Heart left ventricle (tissue), 16 donors: ENCODE measurements around the gene C13orf42. TPM values are rescaled to one million over a fixed set of nuclear protein-coding genes. Genes with fewer than 3 reads are reported as not detected.

ENCODE experiments used
- ATAC-seq, 4 donors: fragments of 200-7000 bp; cut with Tn5 transposase; one replicate each; pipeline ENCODE4 v1.9.1; 2020 to 2022; ENCODE audit warnings: moderate library complexity in 4 of 4, mild to moderate bottlenecking in 3 of 4, moderate number of reproducible peaks in 1 of 4
- DNase-seq, 5 donors: peaks; one replicate each; pipeline ENCODE4 v3.0.0-alpha.2; 2020
- H3K27ac ChIP-seq, 12 donors: fragments of 200-600 bp; sonication (generic) in 4 of 12; one replicate each; pipeline versions ENCODE4 v1.5.0 to v1.8.0; 2016 to 2022; ENCODE audit warnings: mild to moderate bottlenecking in 2 of 12
- H3K27me3 ChIP-seq, 9 donors: fragments of 200-600 bp; sonication (generic) in 2 of 9; one replicate each; pipeline versions ENCODE4 v1.5.1 to v1.8.0; 2016 to 2022; ENCODE audit warnings: mild to moderate bottlenecking in 3 of 9
- H3K36me3 ChIP-seq, 9 donors: fragments of 200-600 bp; sonication (generic) in 2 of 9; one replicate each; pipeline versions ENCODE4 v1.5.0 to v1.8.0; 2018 to 2022; ENCODE audit warnings: mild to moderate bottlenecking in 2 of 9
- H3K4me1 ChIP-seq, 12 donors: fragments of 200-600 bp; sonication (generic) in 4 of 12; one replicate each; pipeline versions ENCODE4 v1.5.0 to v1.8.0; 2016 to 2022; ENCODE audit warnings: mild to moderate bottlenecking in 3 of 12
- H3K4me3 ChIP-seq, 12 donors: fragments of 200-600 bp; sonication (generic) in 4 of 12; one replicate each; pipeline versions ENCODE4 v1.5.0 to v1.8.0; 2017 to 2022; ENCODE audit warnings: mild to moderate bottlenecking in 9 of 12, moderate library complexity in 4 of 12
- H3K9me3 ChIP-seq, 12 donors: fragments of 200-600 bp; sonication (generic) in 4 of 12; one replicate each; pipeline versions ENCODE4 v1.5.0 to v1.8.0; 2016 to 2022; ENCODE audit warnings: mild to moderate bottlenecking in 1 of 12
- CTCF ChIP-seq, 12 donors: fragments of 200-600 bp; sonication (generic) in 4 of 12; IDR thresholded peaks; one replicate each; pipeline versions ENCODE4 v1.5.0 to v1.8.0; 2018 to 2022; ENCODE audit warnings: antibody characterized with exemption in 12 of 12, mild to moderate bottlenecking in 5 of 12
- POLR2A ChIP-seq, 2 donors: fragments of 450-650 bp; IDR thresholded peaks; one replicate each; pipeline ENCODE4 v1.6.1; 2017; ENCODE audit warnings: antibody characterized with exemption in 2 of 2, mild to moderate bottlenecking in 2 of 2, moderate library complexity in 2 of 2
- WGBS, 4 donors: extraction: QIAGEN DNeasy Blood & Tissue Kit in 2 of 4; methylation state at CpG; one replicate each; pipeline versions ENCODE4 v1.1.5 to v1.1.7; 2013 to 2018; 5-methylcytosine and 5-hydroxymethylcytosine counted together
- intact Hi-C, 10 donors: fragments of 100-400 bp; cut with DNase I; formaldehyde crosslinking; loops; one replicate each; pipeline versions ENCODE4 v1.11.1 to v1.14.2; 2022
- polyA plus RNA-seq, 2 donors: library from polyadenylated mRNA; stranded (reverse); fragments of 200-250 nt; gene quantifications; one replicate each; pipeline ENCODE4 v1.2.3, GENCODE V29; 2013
- total RNA-seq, 9 donors: library from RNA; depleted of rRNA in 2 of 9; stranded (reverse); fragments of >200 nt in 2 of 9; fragmentation: NEBNext Ultra II Directional in 3 of 9; extraction: Animal tissue kit (Norgen Biotek cat#: 25700) in 3 of 9; gene quantifications; one replicate each; pipeline versions ENCODE4 v1.1.0 to v1.2.4, GENCODE V29; 2016 to 2023
- donor health status: ischemic (EF 13 %, LVEDD 7.1; RV severe dilation, severe dysfunction).
- donor health status: healthy with polysubstance abuse.
- donor health status: DM: no; HTN: yes; CAD: no.
- donor health status: DM: no; HTN: no; CAD: no.
- donor health status: ischemic (EF 25% LVEDD 6.9; RV normal size, moderate dysfunction).
- donor health status: ischemic (EF 25% LVEDD 5.7; RV mildly dilated, moderate dysfunction).
- donor health status: healthy.
- donor health status: DM: yes; HTN: yes; CAD: no.
- donor health status: ischemic (EF 35%, LVEDD 5.7; RV mildly dilated, moderate dysfunction).
- donor health status: nonischemic (EF 11% LVEDD 7.7; RV severe dilation, severe dysfunction).
- donor health status: DM: yes; HTN: yes; CAD: no.
- donor health status: PGD.
- donor health status: ischemic (EF 29% LVEDD 5.4; RV normal size, mild dysfunction).
- donor health status: nonischemic (EF 23%, LVEDD 6.1; RV moderate dilation, normal function).

Gene C13orf42
- total and polyA plus RNA-seq, 11 donors = not detected

GRCh38 chr13:51035978-51036377 lies 75.1 kb downstream of the C13orf42 start:
- H3K9me3 ChIP-seq = no peaks in the 10 kb centered on the region
- intact Hi-C loops = no loop called here
- 58 to 70% (median 65%) methylated on average over 2 of the region's 2 CpGs for WGBS, 4 donors
- ATAC-seq (no peak), DNase-seq (no peak)
- TF ChIP-seq POLR2A (IDR thresholded peaks at IDR 0.05) (no peak), CTCF (IDR thresholded peaks at IDR 0.05) (no peak)
- H3K4me1 ChIP-seq = peaks cover 0 to 10% (median 0%) of the 10 kb centered on the region in 12 donors
- H3K36me3 ChIP-seq = no peaks in the 10 kb centered on the region
- H3K27ac ChIP-seq = no peak overlapping the region
- no peak overlapping the region for H3K4me3 ChIP-seq
- H3K27me3 ChIP-seq = no peaks in the 10 kb centered on the region

- intact Hi-C loops = no loop called here
- 70 to 90% (median 86%) methylated on average over 3 to 4 of the region's 4 CpGs for WGBS, 4 donors
Measured at GRCh38 chr13:51035469-51035868, 75.6 kb downstream of the C13orf42 start.

GRCh38 chr13:51034906-51035305 lies 76.2 kb downstream of the C13orf42 start:
- no peak overlapping the region for H3K4me3 ChIP-seq
- no peaks in the 10 kb centered on the region for H3K27me3 ChIP-seq
- intact Hi-C loops = no loop called here
- no peaks in the 10 kb centered on the region for H3K9me3 ChIP-seq
- H3K27ac ChIP-seq = no peak overlapping the region
- 81 to 98% (median 96%) methylated on average over 3 of the region's 3 CpGs for WGBS, 4 donors
- H3K36me3 ChIP-seq = no peaks in the 10 kb centered on the region
- ATAC-seq (no peak), DNase-seq (no peak)
- TF ChIP-seq POLR2A (IDR thresholded peaks at IDR 0.05) (no peak), CTCF (IDR thresholded peaks at IDR 0.05) (no peak)
- peaks cover 0 to 10% (median 0%) of the 10 kb centered on the region in 12 donors for H3K4me1 ChIP-seq

More at GRCh38 chr13:51035469-51035868, 75.6 kb downstream of the C13orf42 start:
- ATAC-seq (peak in 1 of 4 donors; percentile 11), DNase-seq (no peak)
- Histone ChIP-seq H3K4me1 (peaks cover 0 to 10% (median 0%) of the 10 kb centered on the region in 12 donors), H3K27me3 (no peaks in the 10 kb centered on the region), H3K4me3 (no peak overlapping the region), H3K9me3 (no peaks in the 10 kb centered on the region), H3K36me3 (no peaks in the 10 kb centered on the region), H3K27ac (no peak overlapping the region)
- no peak for TF ChIP-seq CTCF (IDR thresholded peaks at IDR 0.05)
- no peak for TF ChIP-seq POLR2A (IDR thresholded peaks at IDR 0.05)

- H3K27ac ChIP-seq = no peak overlapping the region
- no peaks in the 10 kb centered on the region for H3K27me3 ChIP-seq
- no peak overlapping the region for H3K4me3 ChIP-seq
- no peaks in the 10 kb centered on the region for H3K36me3 ChIP-seq
- intact Hi-C loops = no loop called here
- peaks cover 0 to 10% (median 0%) of the 10 kb centered on the region in 12 donors for H3K4me1 ChIP-seq
- TF ChIP-seq CTCF (IDR thresholded peaks at IDR 0.05) (no peak), POLR2A (IDR thresholded peaks at IDR 0.05) (no peak)
- DNase-seq (no peak), ATAC-seq (no peak)
- no peaks in the 10 kb centered on the region for H3K9me3 ChIP-seq
- WGBS, 4 donors = 42 to 66% (median 57%) methylated on average over 5 of the region's 5 CpGs
Measured at GRCh38 chr13:51033421-51034185, 77.5 kb downstream of the C13orf42 start.
